Breast epithelium (tissue), 3 donors: ENCODE results near the gene GOLGB1.

Experiments used
- CTCF ChIP-seq, 3 donors: fragments of 450-650 bp; IDR thresholded peaks; one replicate each; pipeline ENCODE4 v1.5.1; 2016 to 2017; ENCODE audit warnings: antibody characterized with exemption in 3 of 3, mild to moderate bottlenecking in 3 of 3, moderate library complexity in 3 of 3
- POLR2AphosphoS5 ChIP-seq, 3 donors: sonication (generic); formaldehyde crosslinking; IDR thresholded peaks; one replicate each; pipeline ENCODE4 v1.6.1; 2017; ENCODE audit warnings: antibody characterized with exemption in 3 of 3

DNA sequence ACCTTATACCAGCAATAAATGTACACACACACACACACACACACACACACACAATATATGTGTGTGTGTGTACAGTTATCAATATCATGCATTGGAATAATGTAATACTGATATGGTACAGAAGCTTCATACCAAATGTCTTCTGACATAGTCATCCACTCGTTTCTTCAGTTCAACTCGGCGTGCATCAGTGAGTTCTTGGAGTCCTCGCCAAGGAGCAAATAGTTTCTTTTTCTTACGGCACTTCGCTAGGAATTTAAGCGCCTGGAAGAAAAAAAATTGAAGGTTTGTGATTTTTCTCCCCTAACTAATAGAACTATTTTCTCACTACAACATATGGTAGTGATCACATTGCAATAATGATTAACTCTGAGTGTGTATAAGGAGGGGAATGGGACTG is 32.1 kb upstream of the GOLGB1 start:
- TF ChIP-seq CTCF (IDR thresholded peaks at IDR 0.05) (no peak), POLR2AphosphoS5 (IDR thresholded peaks at IDR 0.05) (no peak)
